Kidney (tissue), 14 donors: ENCODE results near the gene DSCAML1. TPM values are rescaled to one million over a fixed set of nuclear protein-coding genes. Genes with fewer than 3 reads are reported as not detected.

Experiments
- DNase-seq, 5 donors: peaks; one replicate each; pipeline ENCODE4 v3.0.0-alpha.2; 2013 to 2020
- FAIRE-seq: peaks from 2 replicates; lab custom pipeline; 2012; peaks lifted over from hg19 to GRCh38; lab: Jason Lieb, UNC
- H3K27ac ChIP-seq, 2 donors: one replicate each; pipeline ENCODE4 v1.7.0; 2013; ENCODE audit warnings: low read depth in 2 of 2, low read length in 2 of 2, inconsistent platforms in 1 of 2
- H3K27me3 ChIP-seq: one replicate; pipeline ENCODE4 v1.7.1; 2013; ENCODE audit warnings: low read length, inconsistent platforms; ENCODE audit not compliant: control insufficient read depth, insufficient read depth
- H3K36me3 ChIP-seq, 3 donors: one replicate each; pipeline versions ENCODE4 v1.7.0 to v1.7.1; 2013; ENCODE audit warnings: low read length in 3 of 3, control low read depth in 1 of 3, inconsistent platforms in 1 of 3; ENCODE audit not compliant: insufficient read depth in 3 of 3, control insufficient read depth in 2 of 3
- H3K4me1 ChIP-seq, 3 donors: one replicate each; pipeline versions ENCODE4 v1.7.0 to v1.7.1; 2013; ENCODE audit warnings: low read length in 3 of 3, inconsistent platforms in 1 of 3, low read depth in 1 of 3; ENCODE audit not compliant: control insufficient read depth in 2 of 3, insufficient read depth in 2 of 3
- H3K4me3 ChIP-seq, 3 donors: one replicate each; pipeline versions ENCODE4 v1.7.0 to v1.8.1; 2013; ENCODE audit warnings: low read length in 3 of 3, control low read depth in 1 of 3, inconsistent platforms in 1 of 3
- H3K9ac ChIP-seq, 3 donors: one replicate each; pipeline versions ENCODE4 v1.7.0 to v1.7.1; 2013; ENCODE audit warnings: low read length in 3 of 3, control low read depth in 1 of 3, inconsistent platforms in 1 of 3
- H3K9me3 ChIP-seq, 3 donors: one replicate each; pipeline versions ENCODE4 v1.7.0 to v1.7.1; 2013; ENCODE audit warnings: low read length in 3 of 3, control low read depth in 1 of 3, inconsistent platforms in 1 of 3; ENCODE audit not compliant: control insufficient read depth in 2 of 3, insufficient read depth in 1 of 3
- CTCF ChIP-seq: IDR thresholded peaks from 3 replicates; pipeline ENCODE4 v1.5.1; 2012; ENCODE audit warnings: mild to moderate bottlenecking, moderate library complexity, borderline replicate concordance; ENCODE audit not compliant: insufficient read depth; ENCODE audit errors: extremely low read depth
- intact Hi-C: fragments of 100-400 bp; cut with DNase I; formaldehyde crosslinking; loops from one replicate; pipeline ENCODE4 v1.11.1; 2022
- polyA plus RNA-seq: library from polyadenylated mRNA; stranded (reverse); fragments of 350-450 nt; fragmentation: Illumina TruSeq; extraction: RNeasy Lipid Tissue Mini Kit (QIAGEN cat#74804); gene quantifications from one replicate; pipeline ENCODE4 v1.2.3, GENCODE V29; 2014; ENCODE audit warnings: low read depth, low replicate concordance; ENCODE audit not compliant: insufficient read depth
- total RNA-seq: library from RNA; stranded (reverse); fragmentation: NEBNext Ultra II Directional; extraction: Animal tissue kit (Norgen Biotek cat#: 25700); gene quantifications from one replicate; pipeline ENCODE4 v1.2.1, GENCODE V29; 2021
- donor health status: control.
- donor health status: control.
- donor health status: control.
- donor health status: control.
- donor health status: control.
- donor health status: DM: yes; HTN: yes; CAD: no.
- donor health status: Normal renal cell carcinoma (clear cell type).

Gene DSCAML1
- total and polyA plus RNA-seq, 2 donors from 2014 or later = 0.95 to 17.3 TPM

DNA sequence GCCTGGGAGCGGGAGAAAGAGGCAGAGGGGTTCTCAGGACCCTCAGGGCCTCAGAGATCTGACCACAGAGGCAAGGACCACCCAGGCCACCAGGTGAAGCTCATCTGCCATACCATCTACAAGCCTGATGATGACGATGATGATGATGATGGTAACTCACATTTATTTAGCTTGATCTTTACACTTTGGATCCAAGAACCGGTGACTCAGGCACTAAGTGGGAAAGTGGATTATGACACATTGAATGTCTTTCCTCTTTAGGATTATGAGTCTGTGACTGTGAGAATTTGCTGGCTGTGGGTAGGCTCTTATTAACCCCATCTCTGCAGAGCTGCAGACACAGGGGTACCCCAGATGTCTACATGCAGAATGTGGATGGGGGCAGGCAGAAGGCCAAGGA, 110.3 kb downstream of the DSCAML1 start:
- Histone ChIP-seq H3K9me3 (no peaks in the 10 kb centered on the region), H3K36me3 (no peaks in the 10 kb centered on the region), H3K27ac (no peak overlapping the region), H3K4me3 (no peak overlapping the region), H3K27me3 (no peaks in the 10 kb centered on the region), H3K4me1 (peaks cover 0 to 7% (median 0%) of the 10 kb centered on the region in 3 donors), H3K9ac (no peak overlapping the region)
- no peak for FAIRE-seq
- no peak for TF ChIP-seq CTCF
- DNase-seq = no peak
- intact Hi-C loops = no loop called here

DNA sequence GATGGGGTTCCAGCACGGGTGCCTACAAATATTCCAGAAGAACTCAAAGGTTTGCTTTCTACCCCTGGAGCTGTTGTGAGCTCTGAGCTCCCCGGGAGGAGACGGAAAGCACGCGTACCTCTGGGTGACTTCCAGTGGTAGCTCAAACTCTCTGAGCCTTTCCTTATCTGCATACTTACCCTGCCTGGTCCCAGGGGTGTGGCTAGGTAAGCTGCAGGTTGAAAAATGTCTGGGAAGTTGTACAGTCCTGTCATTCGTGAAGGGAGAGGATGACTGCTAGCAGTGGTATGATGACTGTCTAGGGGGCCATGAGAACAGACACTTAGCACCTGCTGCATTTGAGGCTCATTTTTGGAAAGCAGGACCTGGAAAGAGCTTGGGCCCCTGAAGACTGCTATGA, 111.5 kb downstream of the DSCAML1 start:
- no peak overlapping the region for H3K4me3 ChIP-seq
- no peak for FAIRE-seq

DNA sequence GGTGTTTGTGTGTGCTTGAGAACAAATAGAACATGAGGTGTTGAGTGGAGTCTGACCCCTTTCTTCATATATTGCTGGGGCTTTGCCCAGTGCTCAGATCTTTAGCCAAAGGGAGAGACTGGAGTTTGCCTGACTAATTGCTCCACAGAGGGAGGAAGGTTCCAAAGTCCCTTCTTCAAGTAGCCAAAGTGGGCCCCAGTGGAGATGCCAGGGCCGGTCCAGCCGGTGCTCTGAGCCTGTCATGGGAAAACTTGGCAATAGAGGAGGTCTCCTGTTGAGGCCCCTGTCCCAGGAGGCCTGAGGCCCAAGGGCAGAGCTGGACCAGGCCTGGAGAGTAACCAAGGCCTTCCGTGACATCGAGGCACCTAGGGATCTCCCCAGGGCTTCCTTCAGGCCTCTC, 112.3 kb downstream of the DSCAML1 start:
- H3K4me3 ChIP-seq = no peak overlapping the region
- no peaks in the 10 kb centered on the region for H3K36me3 ChIP-seq
- intact Hi-C loops = no loop called here
- TF ChIP-seq CTCF = no peak
- H3K27ac ChIP-seq = no peak overlapping the region
- DNase-seq = no peak
- H3K4me1 ChIP-seq = peaks cover 0 to 11% (median 0%) of the 10 kb centered on the region in 3 donors
- FAIRE-seq = no peak
- H3K9me3 ChIP-seq = no peaks in the 10 kb centered on the region
- H3K9ac ChIP-seq = no peak overlapping the region
- H3K27me3 ChIP-seq = no peaks in the 10 kb centered on the region

More for the DNA sequence above, 111.5 kb downstream of the DSCAML1 start:
- no peak for DNase-seq
- no peaks in the 10 kb centered on the region for H3K9me3 ChIP-seq
- H3K4me1 ChIP-seq = peaks cover 0 to 7% (median 0%) of the 10 kb centered on the region in 3 donors
- no peak overlapping the region for H3K27ac ChIP-seq
- H3K36me3 ChIP-seq = no peaks in the 10 kb centered on the region
- H3K27me3 ChIP-seq = no peaks in the 10 kb centered on the region
- no peak for TF ChIP-seq CTCF
- no peak overlapping the region for H3K9ac ChIP-seq
- intact Hi-C loops = no loop called here

- H3K4me3 ChIP-seq = no peak overlapping the region
- H3K27me3 ChIP-seq = no peaks in the 10 kb centered on the region
- H3K27ac ChIP-seq = no peak overlapping the region
- H3K9ac ChIP-seq = no peak overlapping the region
- no peaks in the 10 kb centered on the region for H3K9me3 ChIP-seq
- H3K36me3 ChIP-seq = no peaks in the 10 kb centered on the region
- intact Hi-C loops = no loop called here
- FAIRE-seq (no peak), DNase-seq (no peak)
- peaks cover 0 to 11% (median 0%) of the 10 kb centered on the region in 3 donors for H3K4me1 ChIP-seq
- no peak for TF ChIP-seq CTCF
Measured at GRCh38 chr11:117684111-117684510, 112.9 kb downstream of the DSCAML1 start.
